Activated T-helper 9 cell treated with anti-CD3 and anti-CD28 coated beads, Interleukin-2, amount 50 U/mL, for 16 hours (primary cell): ENCODE results near the gene OGFR.

Experiments
- DNase-seq: peaks from one replicate; pipeline ENCODE4 v3.0.0-alpha.2; 2020; ENCODE audit warnings: low read depth

The OGFR gene

GRCh38 chr20:62784497-62784896, 20.1 kb upstream of the OGFR start:
- DNase-seq: no peak

GRCh38 chr20:62785393-62785792, 19.2 kb upstream of the OGFR start:
- DNase-seq: no peak

GRCh38 chr20:62786157-62786556, 18.5 kb upstream of the OGFR start:
- DNase-seq: no peak

- no peak for DNase-seq
Measured at GRCh38 chr20:62787321-62787720, 17.3 kb upstream of the OGFR start.

- no peak for DNase-seq
Measured at GRCh38 chr20:62787866-62788265, 16.8 kb upstream of the OGFR start.

GRCh38 chr20:62788607-62789006, 16.0 kb upstream of the OGFR start:
- DNase-seq: no peak

GRCh38 chr20:62790075-62790474, 14.6 kb upstream of the OGFR start:
- no peak for DNase-seq

GRCh38 chr20:62791301-62792181, 13.1 kb upstream of the OGFR start:
- DNase-seq: peak; percentile 48

GRCh38 chr20:62792182-62792939, 12.3 kb upstream of the OGFR start:
- DNase-seq: no peak

GRCh38 chr20:62792940-62793756, 11.5 kb upstream of the OGFR start:
- no peak for DNase-seq

GRCh38 chr20:62793757-62794006, 11.0 kb upstream of the OGFR start:
- DNase-seq: no peak

GRCh38 chr20:62794007-62794724, 10.5 kb upstream of the OGFR start:
- DNase-seq: peak; percentile 86

- peak; percentile 53 for DNase-seq
Measured at GRCh38 chr20:62795023-62795761, 9.4 kb upstream of the OGFR start.

GRCh38 chr20:62796699-62797491, 7.7 kb upstream of the OGFR start:
- DNase-seq: no peak

GRCh38 chr20:62797671-62798532, 6.7 kb upstream of the OGFR start:
- no peak for DNase-seq

GRCh38 chr20:62799036-62799435, 5.6 kb upstream of the OGFR start:
- DNase-seq: no peak

- DNase-seq: no peak
Measured at GRCh38 chr20:62799459-62799858, 5.2 kb upstream of the OGFR start.

- no peak for DNase-seq
Measured at GRCh38 chr20:62799873-62800272, 4.8 kb upstream of the OGFR start.
